Measurements from ENCODE around the gene ACYP2.

GRCh38 chr2:54329482-54330161 is 214.2 kb downstream of the ACYP2 start:
- TF ChIP-seq CTCF (IDR thresholded peaks at IDR 0.05) (no peak), POLR2A (IDR thresholded peaks at IDR 0.05) (no peak)

All from Peyer's patch (tissue), 4 donors.